Cardiac muscle cell (in vitro differentiated cells and primary cell): Measurements from ENCODE around the gene PIEZO2. TPM values are rescaled to one million over a fixed set of nuclear protein-coding genes. Genes with fewer than 3 reads are reported as not detected.

Experiments
- DNase-seq, 2 donors: peaks; one replicate each; pipeline versions ENCODE4 v3.0.0 to v3.0.0-alpha.2; 2010 to 2017; ENCODE audit warnings: low read depth in 1 of 2, low spot score in 1 of 2
- H3K27ac ChIP-seq: fragments of 200-600 bp; sonication (generic); 2 replicates; pipeline ENCODE4 v1.5.1; 2016
- H3K27me3 ChIP-seq: fragments of 200-600 bp; sonication (generic); 2 replicates; pipeline ENCODE4 v1.6.0; 2016; ENCODE audit warnings: control low read depth
- H3K36me3 ChIP-seq: fragments of 200-600 bp; sonication (generic); 2 replicates; pipeline ENCODE4 v1.5.1; 2016; ENCODE audit warnings: control low read depth
- H3K4me1 ChIP-seq: fragments of 200-600 bp; sonication (generic); 2 replicates; pipeline ENCODE4 v1.8.1; 2017; ENCODE audit warnings: low read depth, mild to moderate bottlenecking, mixed run types
- H3K4me3 ChIP-seq: fragments of 200-600 bp; sonication (generic); 2 replicates; pipeline ENCODE4 v1.5.1; 2016; ENCODE audit warnings: mild to moderate bottlenecking
- H3K9me3 ChIP-seq: fragments of 200-600 bp; sonication (generic); 2 replicates; pipeline ENCODE4 v1.5.1; 2017; ENCODE audit warnings: low read depth, mild to moderate bottlenecking, control low read depth
- polyA plus RNA-seq: library from polyadenylated mRNA; unstranded; fragments of >200 nt; fragmentation: Nextera tagmentation; extraction: Ambion mirVana; gene quantifications from 2 replicates; pipeline ENCODE4 v1.2.1, GENCODE V29; 2016
- total RNA-seq: library from RNA; depleted of rRNA; stranded (reverse); fragments of >200 nt; gene quantifications from 2 replicates; pipeline ENCODE4 v1.2.3, GENCODE V29; 2016
- TF ChIP-seq, protein P1 (sequence below): IDR thresholded peaks from 2 replicates; pipeline ENCODE4 v1.5.1; 2012; ENCODE audit warnings: low read depth, mild to moderate bottlenecking, low read length

The PIEZO2 gene
- total and polyA plus RNA-seq, 2 experiments from 2014 or later = 0.04 to 0.69 TPM

DNA sequence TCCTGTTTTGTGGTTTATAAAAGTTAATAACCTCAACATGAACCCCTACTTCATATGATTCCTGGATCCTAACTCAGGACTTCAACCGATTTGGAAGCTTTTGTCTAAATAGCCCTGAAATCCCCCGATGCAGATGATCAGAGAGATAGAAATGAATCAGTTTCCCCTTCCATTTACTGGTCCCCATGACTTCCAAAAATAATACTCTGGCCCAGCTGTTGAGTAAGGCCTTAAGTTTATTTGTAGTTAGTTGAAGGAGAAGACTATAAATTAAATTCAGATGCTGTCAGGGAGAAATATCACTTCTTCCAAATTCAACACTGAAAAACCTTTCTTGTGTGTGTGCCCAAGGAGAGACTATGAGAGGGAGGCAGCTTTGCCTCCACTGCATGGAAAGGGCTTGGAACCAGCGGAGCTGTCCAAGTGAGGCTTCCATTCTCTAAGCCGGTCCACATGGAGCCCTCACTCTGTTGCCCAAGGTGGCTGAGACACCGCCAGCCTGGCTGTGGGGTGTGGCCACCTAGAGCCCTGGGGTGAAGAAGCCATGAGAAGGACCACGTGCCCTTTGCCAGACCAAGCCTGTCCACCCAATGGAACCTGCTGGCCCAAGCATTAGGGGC, 53.6 kb downstream of the PIEZO2 start:
- Histone ChIP-seq H3K27me3 (no peaks in the 10 kb centered on the region), H3K36me3 (no peaks in the 10 kb centered on the region), H3K27ac (no peak overlapping the region), H3K4me3 (no peak overlapping the region), H3K9me3 (no peaks in the 10 kb centered on the region), H3K4me1 (peaks cover 19% of the 10 kb centered on the region)
- TF ChIP-seq, protein P1, sequence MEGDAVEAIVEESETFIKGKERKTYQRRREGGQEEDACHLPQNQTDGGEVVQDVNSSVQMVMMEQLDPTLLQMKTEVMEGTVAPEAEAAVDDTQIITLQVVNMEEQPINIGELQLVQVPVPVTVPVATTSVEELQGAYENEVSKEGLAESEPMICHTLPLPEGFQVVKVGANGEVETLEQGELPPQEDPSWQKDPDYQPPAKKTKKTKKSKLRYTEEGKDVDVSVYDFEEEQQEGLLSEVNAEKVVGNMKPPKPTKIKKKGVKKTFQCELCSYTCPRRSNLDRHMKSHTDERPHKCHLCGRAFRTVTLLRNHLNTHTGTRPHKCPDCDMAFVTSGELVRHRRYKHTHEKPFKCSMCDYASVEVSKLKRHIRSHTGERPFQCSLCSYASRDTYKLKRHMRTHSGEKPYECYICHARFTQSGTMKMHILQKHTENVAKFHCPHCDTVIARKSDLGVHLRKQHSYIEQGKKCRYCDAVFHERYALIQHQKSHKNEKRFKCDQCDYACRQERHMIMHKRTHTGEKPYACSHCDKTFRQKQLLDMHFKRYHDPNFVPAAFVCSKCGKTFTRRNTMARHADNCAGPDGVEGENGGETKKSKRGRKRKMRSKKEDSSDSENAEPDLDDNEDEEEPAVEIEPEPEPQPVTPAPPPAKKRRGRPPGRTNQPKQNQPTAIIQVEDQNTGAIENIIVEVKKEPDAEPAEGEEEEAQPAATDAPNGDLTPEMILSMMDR = no peak
- DNase-seq = no peak

DNA sequence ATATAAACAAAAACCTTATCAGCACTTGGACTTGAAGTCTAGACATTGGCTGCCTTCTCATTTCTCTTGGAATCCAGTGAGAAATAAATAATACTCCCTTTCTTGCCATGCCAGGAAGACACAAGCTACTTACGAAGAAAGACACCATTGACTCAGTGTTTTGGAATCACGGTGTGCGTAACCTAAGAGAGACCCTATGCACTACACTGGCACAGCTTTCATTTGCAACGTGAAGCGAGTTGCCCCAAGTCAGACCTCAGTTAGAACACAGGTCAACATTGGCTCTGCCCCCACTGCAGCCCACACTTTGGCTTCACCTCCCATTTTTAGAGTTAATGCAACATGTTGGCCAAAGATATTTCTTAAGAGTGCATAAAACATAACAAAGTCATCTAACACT, 54.2 kb downstream of the PIEZO2 start:
- TF ChIP-seq, protein P1 = no peak
- H3K9me3 ChIP-seq = no peaks in the 10 kb centered on the region
- H3K27me3 ChIP-seq = no peaks in the 10 kb centered on the region
- H3K27ac ChIP-seq = no peak overlapping the region
- H3K4me3 ChIP-seq = no peak overlapping the region
- no peak for DNase-seq
- peaks cover 19% of the 10 kb centered on the region for H3K4me1 ChIP-seq
- no peaks in the 10 kb centered on the region for H3K36me3 ChIP-seq

DNA sequence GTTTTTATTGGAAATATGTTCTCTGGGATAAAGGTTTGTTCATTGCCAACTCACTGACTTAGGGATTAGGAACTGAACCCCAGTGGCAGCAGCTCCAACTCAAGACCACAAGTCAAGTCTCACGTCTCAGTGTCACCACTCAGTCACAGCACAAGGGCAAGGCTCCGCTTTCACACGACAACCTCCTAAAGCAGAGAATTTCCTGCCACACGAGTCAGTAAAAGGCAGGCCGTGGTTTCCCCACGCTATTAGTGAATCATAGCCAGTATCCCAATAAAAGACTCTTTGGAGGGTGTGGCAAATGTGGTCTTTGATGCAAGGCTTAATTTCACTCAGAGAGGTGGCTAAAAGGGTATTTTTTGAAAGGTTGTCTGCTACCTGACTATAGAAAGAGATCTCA, 57.6 kb downstream of the PIEZO2 start:
- DNase-seq = no peak
- H3K9me3 ChIP-seq = no peaks in the 10 kb centered on the region

GRCh38 chr18:11089931-11090715, 59.2 kb downstream of the PIEZO2 start:
- no peaks in the 10 kb centered on the region for H3K27me3 ChIP-seq
- H3K4me1 ChIP-seq = no peaks in the 10 kb centered on the region
- H3K36me3 ChIP-seq = no peaks in the 10 kb centered on the region
- TF ChIP-seq, protein P1 = no peak
- no peak overlapping the region for H3K4me3 ChIP-seq
- no peak for DNase-seq
- H3K9me3 ChIP-seq = no peaks in the 10 kb centered on the region
- H3K27ac ChIP-seq = no peak overlapping the region

More for the DNA sequence above, 57.6 kb downstream of the PIEZO2 start:
- no peaks in the 10 kb centered on the region for H3K36me3 ChIP-seq
- H3K27ac ChIP-seq = no peak overlapping the region
- TF ChIP-seq, protein P1 = no peak
- H3K4me3 ChIP-seq = no peak overlapping the region
- peaks cover under 1% of the 10 kb centered on the region for H3K4me1 ChIP-seq
- H3K27me3 ChIP-seq = no peaks in the 10 kb centered on the region

DNA sequence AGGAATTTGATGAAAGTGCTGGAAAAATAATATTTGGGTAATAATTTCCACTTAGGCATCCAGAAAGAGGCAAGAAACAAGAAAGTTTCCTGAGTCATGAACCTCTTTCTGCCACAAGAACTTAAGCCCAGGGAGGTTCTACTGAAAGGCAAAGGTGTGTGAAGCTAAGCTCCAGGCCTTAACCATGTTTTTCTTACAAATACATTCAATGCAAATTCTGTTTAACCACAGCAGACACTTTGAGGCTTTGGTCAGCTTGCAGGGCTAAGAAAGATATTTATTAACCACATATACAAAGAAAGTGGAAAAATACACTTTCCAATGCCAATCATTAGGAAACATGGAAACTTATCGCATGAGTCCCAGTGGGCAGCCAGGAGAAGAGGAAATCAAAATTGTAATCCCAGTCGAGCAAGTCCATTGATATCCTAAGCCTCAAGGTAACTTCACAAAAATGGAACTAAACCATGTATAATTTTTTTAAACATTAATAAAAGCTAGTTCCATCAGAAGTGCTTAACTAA, 68.3 kb downstream of the PIEZO2 start:
- Histone ChIP-seq H3K9me3 (no peaks in the 10 kb centered on the region), H3K27me3 (no peaks in the 10 kb centered on the region), H3K4me3 (no peak overlapping the region), H3K27ac (no peak overlapping the region), H3K4me1 (no peaks in the 10 kb centered on the region), H3K36me3 (no peaks in the 10 kb centered on the region)
- DNase-seq = no peak
- TF ChIP-seq, protein P1 = no peak
